Loucy (cell line): ENCODE measurements around the gene PLAAT2.

Source experiments
- H2AFZ ChIP-seq: fragments of 200-600 bp; sonication (generic); 2 replicates; pipeline ENCODE4 v1.6.0; 2016; ENCODE audit warnings: antibody characterized with exemption, mild to moderate bottlenecking, low read length, moderate library complexity
- H3F3A ChIP-seq: fragments of 200-600 bp; 2 replicates; pipeline ENCODE4 v1.6.0; 2016; ENCODE audit warnings: antibody characterized with exemption, low read depth, mild to moderate bottlenecking
- H3K27me3 ChIP-seq: fragments of 200-600 bp; sonication (generic); 2 replicates; pipeline ENCODE4 v1.6.1; 2014; ENCODE audit warnings: low read length, mild to moderate bottlenecking; ENCODE audit not compliant: insufficient read depth, poor library complexity, severe bottlenecking
- H3K36me3 ChIP-seq: fragments of 200-600 bp; sonication (generic); 2 replicates; pipeline ENCODE4 v1.6.1; 2016; ENCODE audit warnings: low read length; ENCODE audit not compliant: insufficient read depth
- H3K4me1 ChIP-seq: fragments of 200-600 bp; sonication (generic); 2 replicates; pipeline ENCODE4 v1.5.1; 2014; ENCODE audit warnings: low read length, mild to moderate bottlenecking; ENCODE audit not compliant: insufficient read depth, poor library complexity, severe bottlenecking
- H3K4me2 ChIP-seq: fragments of 200-600 bp; sonication (generic); 2 replicates; pipeline ENCODE4 v1.6.0; 2014; ENCODE audit warnings: antibody characterized with exemption, low read length, low read depth, mild to moderate bottlenecking; ENCODE audit not compliant: poor library complexity, severe bottlenecking
- H3K4me3 ChIP-seq: fragments of 200-600 bp; sonication (generic); 2 replicates; pipeline ENCODE4 v1.5.1; 2014; ENCODE audit warnings: low read length, mild to moderate bottlenecking, mixed read lengths; ENCODE audit not compliant: poor library complexity, severe bottlenecking
- H3K79me2 ChIP-seq: fragments of 200-600 bp; sonication (generic); 2 replicates; pipeline ENCODE4 v1.6.1; 2014; ENCODE audit warnings: low read length; ENCODE audit not compliant: insufficient read depth
- H3K9ac ChIP-seq: fragments of 200-600 bp; sonication (generic); 2 replicates; pipeline ENCODE4 v1.6.0; 2014; ENCODE audit warnings: mild to moderate bottlenecking, low read depth, low read length, moderate library complexity; ENCODE audit not compliant: poor library complexity, severe bottlenecking
- H3K9me2 ChIP-seq: fragments of 200-600 bp; sonication (generic); replicated peaks from 2 replicates; pipeline ENCODE4 v1.6.1; 2016; ENCODE audit warnings: low read depth, low read length, mixed read lengths
- H3K9me3 ChIP-seq: fragments of 200-600 bp; sonication (generic); 2 replicates; pipeline ENCODE4 v1.6.1; 2014; ENCODE audit warnings: mild to moderate bottlenecking, antibody characterized with exemption, low read length, low read depth; ENCODE audit not compliant: insufficient read depth
- H4K20me1 ChIP-seq: fragments of 200-600 bp; sonication (generic); 2 replicates; pipeline ENCODE4 v1.6.0; 2014; ENCODE audit warnings: antibody characterized with exemption, low read length, mild to moderate bottlenecking; ENCODE audit not compliant: insufficient read depth, poor library complexity, severe bottlenecking
- CTCF ChIP-seq: fragments of 200-600 bp; sonication (generic); conservative IDR thresholded peaks from 2 replicates; pipeline ENCODE4 v1.5.1; 2014; ENCODE audit warnings: mild to moderate bottlenecking, antibody characterized with exemption, low read length
- EZH2phosphoT487 ChIP-seq: fragments of 200-600 bp; IDR thresholded peaks from 2 replicates; pipeline ENCODE4 v1.6.1; 2018; ENCODE audit warnings: antibody characterized with exemption, mild to moderate bottlenecking, moderate library complexity, borderline replicate concordance

Gene PLAAT2

DNA sequence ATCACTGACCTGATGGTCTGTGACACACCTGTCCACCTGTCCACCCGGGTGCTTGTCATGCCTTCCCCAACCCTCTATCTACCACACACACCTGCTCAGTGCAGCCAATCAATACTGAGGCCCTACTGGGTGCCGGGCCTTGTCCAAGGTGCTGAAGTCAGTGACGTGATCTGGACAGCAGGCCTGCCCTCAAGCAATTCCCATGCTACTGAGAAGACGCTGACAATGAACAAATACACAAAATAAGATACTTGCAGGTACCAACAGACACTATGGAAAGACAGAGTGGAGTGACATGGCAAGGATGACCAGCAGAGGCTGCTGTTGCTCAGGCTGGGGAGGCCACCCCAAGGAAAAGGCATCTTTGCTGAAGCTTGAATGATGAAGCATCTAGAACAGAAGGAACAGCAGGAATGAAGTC lies 29.8 kb upstream of the PLAAT2 start:
- Histone ChIP-seq H3K9me3 (no peaks in the 10 kb centered on the region), H3K4me3 (no peak overlapping the region), H2AFZ (no peak overlapping the region), H4K20me1 (no peaks in the 10 kb centered on the region), H3F3A (no peaks in the 10 kb centered on the region), H3K36me3 (no peaks in the 10 kb centered on the region), H3K4me2 (no peak overlapping the region), H3K9me2 (no peaks in the 10 kb centered on the region), H3K4me1 (no peaks in the 10 kb centered on the region), H3K9ac (no peak overlapping the region), H3K27me3 (no peaks in the 10 kb centered on the region), H3K79me2 (no peaks in the 10 kb centered on the region)
- TF ChIP-seq CTCF: peak; percentile 65
- no peak for TF ChIP-seq EZH2phosphoT487

- Histone ChIP-seq H2AFZ (no peak overlapping the region), H4K20me1 (no peaks in the 10 kb centered on the region), H3K27me3 (peaks cover 17% of the 10 kb centered on the region), H3K9ac (no peak overlapping the region), H3K9me3 (no peaks in the 10 kb centered on the region), H3F3A (no peaks in the 10 kb centered on the region), H3K4me3 (no peak overlapping the region), H3K4me1 (no peaks in the 10 kb centered on the region), H3K79me2 (no peaks in the 10 kb centered on the region), H3K36me3 (no peaks in the 10 kb centered on the region), H3K9me2 (no peaks in the 10 kb centered on the region), H3K4me2 (no peak overlapping the region)
- TF ChIP-seq CTCF (no peak), EZH2phosphoT487 (no peak)
Observed at GRCh38 chr11:63590024-63590788, 27.0 kb upstream of the PLAAT2 start.

- Histone ChIP-seq H3K4me1 (no peaks in the 10 kb centered on the region), H3K4me2 (no peak overlapping the region), H3F3A (no peaks in the 10 kb centered on the region), H3K9ac (no peak overlapping the region), H3K79me2 (no peaks in the 10 kb centered on the region), H3K4me3 (no peak overlapping the region), H3K9me2 (no peaks in the 10 kb centered on the region), H3K9me3 (no peaks in the 10 kb centered on the region), H4K20me1 (no peaks in the 10 kb centered on the region), H3K36me3 (no peaks in the 10 kb centered on the region), H3K27me3 (peaks cover 17% of the 10 kb centered on the region), H2AFZ (no peak overlapping the region)
- no peak for TF ChIP-seq CTCF
- TF ChIP-seq EZH2phosphoT487: no peak
Observed at GRCh38 chr11:63589000-63589399, 25.8 kb upstream of the PLAAT2 start.
